Naive thymus-derived CD4-positive, alpha-beta T cell (primary cell): ENCODE results near the gene MYRFL. TPM values are rescaled to one million over a fixed set of nuclear protein-coding genes. Genes with fewer than 3 reads are reported as not detected.

Experiments used
- ATAC-seq: fragments of 150-1000 bp; cut with Tn5 transposase; 2 replicates; pipeline ENCODE4 v1.10.0; 2021; ENCODE audit warnings: mild to moderate bottlenecking, moderate library complexity
- CTCF ChIA-PET: fragments of 350-600 bp; sonication (Branson Sonifier 250); formaldehyde crosslinking; loops from one replicate; lab custom pipeline; 2021; ENCODE audit warnings: antibody characterized with exemption; lab: Charles Lee
- POLR2A ChIA-PET: fragments of 350-600 bp; sonication (Branson Sonifier 250); formaldehyde crosslinking; loops from one replicate; lab custom pipeline; 2021; ENCODE audit warnings: antibody characterized with exemption, inconsistent platforms; lab: Charles Lee
- DNase-seq, 9 donors: peaks; one replicate each; pipeline versions ENCODE4 v3.0.0 to v3.0.0-alpha.2; 2020 to 2022; ENCODE audit warnings: mixed read lengths in 1 of 9
- H3K27ac ChIP-seq: one replicate; pipeline ENCODE4 v1.7.0; 2013; ENCODE audit warnings: mild to moderate bottlenecking, low read depth, low read length, moderate library complexity
- H3K27me3 ChIP-seq, 2 donors: one replicate each; pipeline ENCODE4 v1.7.0; 2013; ENCODE audit warnings: low read length in 2 of 2, mild to moderate bottlenecking in 2 of 2, moderate library complexity in 2 of 2; ENCODE audit not compliant: control insufficient read depth in 2 of 2, insufficient read depth in 2 of 2
- H3K36me3 ChIP-seq, 3 experiments: 1 replicate in 2 of 3; 2 replicates in 1 of 3; pipeline ENCODE4 v1.7.0; 2013; ENCODE audit warnings: low read length in 3 of 3, mild to moderate bottlenecking in 3 of 3, moderate library complexity in 1 of 3; ENCODE audit not compliant: insufficient read depth in 3 of 3, control insufficient read depth in 2 of 3
- H3K4me1 ChIP-seq, 2 donors: one replicate each; pipeline ENCODE4 v1.7.0; 2013; ENCODE audit warnings: low read length in 2 of 2, mild to moderate bottlenecking in 2 of 2, moderate library complexity in 1 of 2; ENCODE audit not compliant: control insufficient read depth in 2 of 2, insufficient read depth in 2 of 2
- H3K4me3 ChIP-seq: 2 replicates; pipeline ENCODE4 v1.7.0; 2013; ENCODE audit warnings: mild to moderate bottlenecking, low read length
- H3K9me3 ChIP-seq, 3 experiments: 1 replicate in 2 of 3; 2 replicates in 1 of 3; pipeline ENCODE4 v1.7.0; 2013; ENCODE audit warnings: low read length in 3 of 3; ENCODE audit not compliant: control insufficient read depth in 2 of 3
- H3K27ac Mint-ChIP-seq, 9 donors: one replicate each; pipeline ENCODE4 v1.8.0; 2020 to 2022; ENCODE audit warnings: mixed read lengths in 9 of 9, mild to moderate bottlenecking in 8 of 9, moderate library complexity in 5 of 9, inconsistent platforms in 2 of 9
- H3K27me3 Mint-ChIP-seq, 5 donors: one replicate each; pipeline ENCODE4 v1.8.0; 2021 to 2022; ENCODE audit warnings: mixed read lengths in 5 of 5, mild to moderate bottlenecking in 1 of 5
- H3K36me3 Mint-ChIP-seq, 5 donors: one replicate each; pipeline ENCODE4 v1.8.0; 2020 to 2022; ENCODE audit warnings: mixed read lengths in 5 of 5, mild to moderate bottlenecking in 3 of 5, inconsistent platforms in 1 of 5
- H3K4me1 Mint-ChIP-seq, 7 donors: one replicate each; pipeline ENCODE4 v1.8.0; 2020 to 2022; ENCODE audit warnings: mixed read lengths in 7 of 7, mild to moderate bottlenecking in 3 of 7, inconsistent platforms in 1 of 7
- H3K4me3 Mint-ChIP-seq, 10 donors: one replicate each; pipeline ENCODE4 v1.8.0; 2020 to 2022; ENCODE audit warnings: mild to moderate bottlenecking in 10 of 10, mixed read lengths in 10 of 10, moderate library complexity in 6 of 10, inconsistent platforms in 2 of 10
- H3K9me3 Mint-ChIP-seq, 11 donors: one replicate each; pipeline ENCODE4 v1.8.0; 2020 to 2022; ENCODE audit warnings: mixed read lengths in 11 of 11, mild to moderate bottlenecking in 4 of 11, inconsistent platforms in 1 of 11, moderate library complexity in 1 of 11
- intact Hi-C, 2 donors: fragments of 100-400 bp; cut with micrococcal nuclease; formaldehyde crosslinking; loops; one replicate each; pipeline ENCODE4 v1.15.1; 2023
- polyA plus RNA-seq, 2 donors: library from polyadenylated mRNA; unstranded; fragments of 300-500 nt; fragmentation: Illumina TruSeq; gene quantifications; one replicate each; pipeline ENCODE4 v1.2.3, GENCODE V29; 2021
- total RNA-seq, 6 experiments: library from RNA in 5 of 6; stranded (reverse) in 5 of 6; gene quantifications; 1 replicate in 5 of 6; 2 replicates in 1 of 6; pipeline ENCODE4 v1.2.3 and lab custom pipeline; 2021 to 2026

Gene MYRFL
- total and polyA plus RNA-seq, 7 experiments from 2014 or later = 0.24 TPM; not detected in 6

GRCh38 chr12:69810870-69811498 lies 14.0 kb upstream of the MYRFL start:
- H3K9me3 Mint-ChIP-seq = peaks cover 5 to 38% (median 12%) of the 10 kb centered on the region in 11 donors
- H3K27ac Mint-ChIP-seq = no peak overlapping the region
- ChIA-PET POLR2A (no interaction called here), CTCF (no interaction called here)
- Histone ChIP-seq H3K27me3 (no peaks in the 10 kb centered on the region), H3K4me1 (no peaks in the 10 kb centered on the region), H3K36me3 (peaks cover 0 to 5% (median 0%) of the 10 kb centered on the region in 3 experiments), H3K9me3 (no peaks in the 10 kb centered on the region), H3K27ac (no peak overlapping the region), H3K4me3 (no peak overlapping the region)
- DNase-seq (no peak), ATAC-seq (no peak)
- peaks cover 21 to 76% (median 63%) of the 10 kb centered on the region in 5 donors for H3K36me3 Mint-ChIP-seq
- H3K4me1 Mint-ChIP-seq = peaks cover 0 to 2% (median 0%) of the 10 kb centered on the region in 7 donors
- H3K27me3 Mint-ChIP-seq = no peaks in the 10 kb centered on the region
- no peak overlapping the region for H3K4me3 Mint-ChIP-seq
- intact Hi-C loops = no loop called here

GRCh38 chr12:69816082-69816481 lies 8.9 kb upstream of the MYRFL start:
- ATAC-seq (no peak), DNase-seq (no peak)
- POLR2A ChIA-PET = no interaction called here
- no peaks in the 10 kb centered on the region for H3K36me3 ChIP-seq
- Mint-ChIP-seq H3K27ac (no peak overlapping the region), H3K9me3 (peaks cover 0 to 1% (median 0%) of the 10 kb centered on the region in 11 donors), H3K4me3 (no peak overlapping the region), H3K27me3 (no peaks in the 10 kb centered on the region), H3K4me1 (peaks cover 0 to 3% (median 0%) of the 10 kb centered on the region in 7 donors), H3K36me3 (peaks cover 6 to 45% (median 41%) of the 10 kb centered on the region in 5 donors)
- no peak overlapping the region for H3K27ac ChIP-seq
- no peaks in the 10 kb centered on the region for H3K9me3 ChIP-seq
- no peak overlapping the region for H3K4me3 ChIP-seq
- CTCF ChIA-PET = interaction anchor here (0.6 kb wide), 1 partner anchor 632 kb away, joined by 4 read pairs; no protein-coding TSS in a partner anchor
- no peaks in the 10 kb centered on the region for H3K4me1 ChIP-seq
- intact Hi-C loops = loop anchor here in 1 of 2 donors (5.0 kb wide), 1 partner anchor 79 kb away; the partner anchor contains the start of gene RAB3IP
- no peaks in the 10 kb centered on the region for H3K27me3 ChIP-seq

GRCh38 chr12:69821032-69821455 lies 4.0 kb upstream of the MYRFL start:
- peaks cover 0 to 2% (median 0%) of the 10 kb centered on the region in 11 donors for H3K9me3 Mint-ChIP-seq
- Histone ChIP-seq H3K4me1 (no peaks in the 10 kb centered on the region), H3K9me3 (no peaks in the 10 kb centered on the region), H3K36me3 (no peaks in the 10 kb centered on the region), H3K4me3 (no peak overlapping the region), H3K27me3 (no peaks in the 10 kb centered on the region), H3K27ac (no peak overlapping the region)
- intact Hi-C loops = no loop called here
- ChIA-PET POLR2A (no interaction called here), CTCF (no interaction called here)
- H3K27ac Mint-ChIP-seq = no peak overlapping the region
- H3K27me3 Mint-ChIP-seq = peaks cover 0 to 12% (median 9%) of the 10 kb centered on the region in 5 donors
- ATAC-seq (no peak), DNase-seq (no peak)
- peaks cover 0 to 8% (median 6%) of the 10 kb centered on the region in 5 donors for H3K36me3 Mint-ChIP-seq
- peaks cover 0 to under 1% (median 0%) of the 10 kb centered on the region in 7 donors for H3K4me1 Mint-ChIP-seq
- no peak overlapping the region for H3K4me3 Mint-ChIP-seq

GRCh38 chr12:69821456-69822159 lies 3.4 kb upstream of the MYRFL start:
- Mint-ChIP-seq H3K4me1 (no peaks in the 10 kb centered on the region), H3K9me3 (peaks cover 0 to 2% (median 0%) of the 10 kb centered on the region in 11 donors), H3K4me3 (no peak overlapping the region), H3K27me3 (peaks cover 0 to 18% (median 10%) of the 10 kb centered on the region in 5 donors), H3K36me3 (peaks cover 0 to 3% (median 2%) of the 10 kb centered on the region in 5 donors), H3K27ac (no peak overlapping the region)
- no peak for DNase-seq
- POLR2A ChIA-PET = no interaction called here
- intact Hi-C loops = no loop called here
- no peak overlapping the region for H3K27ac ChIP-seq
- no peaks in the 10 kb centered on the region for H3K4me1 ChIP-seq
- CTCF ChIA-PET = no interaction called here
- no peaks in the 10 kb centered on the region for H3K36me3 ChIP-seq
- H3K27me3 ChIP-seq = no peaks in the 10 kb centered on the region
- H3K9me3 ChIP-seq = no peaks in the 10 kb centered on the region
- no peak for ATAC-seq
- H3K4me3 ChIP-seq = no peak overlapping the region

GRCh38 chr12:69822201-69822860 lies 2.7 kb upstream of the MYRFL start:
- intact Hi-C loops = no loop called here
- Histone ChIP-seq H3K27ac (no peak overlapping the region), H3K36me3 (no peaks in the 10 kb centered on the region), H3K4me3 (no peak overlapping the region), H3K9me3 (no peaks in the 10 kb centered on the region), H3K4me1 (no peaks in the 10 kb centered on the region), H3K27me3 (no peaks in the 10 kb centered on the region)
- H3K36me3 Mint-ChIP-seq = no peaks in the 10 kb centered on the region
- DNase-seq = no peak
- ChIA-PET CTCF (no interaction called here), POLR2A (no interaction called here)
- no peak for ATAC-seq
- no peaks in the 10 kb centered on the region for H3K4me1 Mint-ChIP-seq
- H3K9me3 Mint-ChIP-seq = peaks cover 0 to 2% (median 0%) of the 10 kb centered on the region in 11 donors
- no peak overlapping the region for H3K27ac Mint-ChIP-seq
- H3K4me3 Mint-ChIP-seq = no peak overlapping the region
- H3K27me3 Mint-ChIP-seq = peaks cover 0 to 22% (median 16%) of the 10 kb centered on the region in 5 donors

- H3K27ac Mint-ChIP-seq = no peak overlapping the region
- peaks cover 0 to 2% (median 0%) of the 10 kb centered on the region in 11 donors for H3K9me3 Mint-ChIP-seq
- no peaks in the 10 kb centered on the region for H3K36me3 ChIP-seq
Observed at GRCh38 chr12:69824028-69824427, 999 bp upstream of the MYRFL start.

More at GRCh38 chr12:69824028-69824427, 999 bp upstream of the MYRFL start:
- no peak overlapping the region for H3K27ac ChIP-seq
- ChIA-PET POLR2A (no interaction called here), CTCF (no interaction called here)
- Mint-ChIP-seq H3K36me3 (no peaks in the 10 kb centered on the region), H3K27me3 (peaks cover 0 to 26% (median 19%) of the 10 kb centered on the region in 5 donors), H3K4me3 (no peak overlapping the region), H3K4me1 (no peaks in the 10 kb centered on the region)
- no peaks in the 10 kb centered on the region for H3K4me1 ChIP-seq
- H3K9me3 ChIP-seq = no peaks in the 10 kb centered on the region
- DNase-seq = no peak
- H3K4me3 ChIP-seq = no peak overlapping the region
- ATAC-seq = no peak
- H3K27me3 ChIP-seq = no peaks in the 10 kb centered on the region
- intact Hi-C loops = no loop called here
